ENCODE data around the gene DPP10. TPM values are rescaled to one million over a fixed set of nuclear protein-coding genes. Genes with fewer than 3 reads are reported as not detected.

DPP10 gene
- total RNA-seq, 3 donors from 2014 or later (not counting 1 experiment from before 2014, with no cell fraction given), result not detected

GRCh38 chr2:114810092-114810491, 367.7 kb downstream of the DPP10 start:
- DNase-seq (no peak), ATAC-seq (no peak)
- 87% methylated on average over 3 of the region's 5 CpGs for WGBS (ENCODE audit: insufficient coverage)
- no peak overlapping the region for H3K27ac Mint-ChIP-seq
- H3K27ac ChIP-seq (ENCODE audit: low read length), result no peak overlapping the region
- H3K27me3 Mint-ChIP-seq (ENCODE audit: low read depth in 2 of 2), result no peaks in the 10 kb centered on the region
- no peak for TF ChIP-seq CTCF (IDR thresholded peaks at IDR 0.05)
- intact Hi-C loops (cut with micrococcal nuclease), result no loop called here
- H3K9me3 Mint-ChIP-seq, result peaks cover 7 to 11% of the 10 kb centered on the region in 2 donors
- no peaks in the 10 kb centered on the region for H3K4me1 Mint-ChIP-seq
- no peaks in the 10 kb centered on the region for H3K9me3 ChIP-seq (ENCODE audit: control insufficient read depth, insufficient read depth, low read length)
- H3K4me1 ChIP-seq (ENCODE audit: control insufficient read depth, insufficient read depth, low read length), result no peaks in the 10 kb centered on the region
- H3K4me3 Mint-ChIP-seq, result no peak overlapping the region
- no peaks in the 10 kb centered on the region for H3K36me3 Mint-ChIP-seq
- no peak overlapping the region for H3K4me3 ChIP-seq (ENCODE audit: low read length)
- no peaks in the 10 kb centered on the region for H3K27me3 ChIP-seq (ENCODE audit: control insufficient read depth, insufficient read depth, low read length)
- H3K36me3 ChIP-seq (ENCODE audit: control insufficient read depth, insufficient read depth, low read length), result no peaks in the 10 kb centered on the region

GRCh38 chr2:114812261-114812660, 369.8 kb downstream of the DPP10 start:
- ATAC-seq (no peak), DNase-seq (no peak)
- no peaks in the 10 kb centered on the region for H3K36me3 ChIP-seq (ENCODE audit: control insufficient read depth, insufficient read depth, low read length)
- H3K27me3 Mint-ChIP-seq (ENCODE audit: low read depth in 2 of 2), result no peaks in the 10 kb centered on the region
- intact Hi-C loops (cut with micrococcal nuclease), result no loop called here
- H3K9me3 ChIP-seq (ENCODE audit: control insufficient read depth, insufficient read depth, low read length), result no peaks in the 10 kb centered on the region
- H3K4me3 Mint-ChIP-seq, result no peak overlapping the region
- peaks cover 9 to 13% of the 10 kb centered on the region in 2 donors for H3K9me3 Mint-ChIP-seq
- H3K4me1 Mint-ChIP-seq, result no peaks in the 10 kb centered on the region
- WGBS (ENCODE audit: insufficient coverage), result 91% methylated on average over 4 of the region's 5 CpGs
- H3K4me1 ChIP-seq (ENCODE audit: control insufficient read depth, insufficient read depth, low read length), result no peaks in the 10 kb centered on the region
- H3K36me3 Mint-ChIP-seq, result peaks cover 6% of the 10 kb centered on the region
- no peak overlapping the region for H3K4me3 ChIP-seq (ENCODE audit: low read length)
- no peak overlapping the region for H3K27ac ChIP-seq (ENCODE audit: low read length)
- H3K27me3 ChIP-seq (ENCODE audit: control insufficient read depth, insufficient read depth, low read length), result no peaks in the 10 kb centered on the region
- no peak overlapping the region for H3K27ac Mint-ChIP-seq
- no peak for TF ChIP-seq CTCF (IDR thresholded peaks at IDR 0.05)

GRCh38 chr2:114814355-114814754, 371.9 kb downstream of the DPP10 start:
- WGBS (ENCODE audit: insufficient coverage), result 82% methylated on average over 5 of the region's 6 CpGs
- intact Hi-C loops (cut with micrococcal nuclease), result no loop called here
- H3K9me3 Mint-ChIP-seq, result peaks cover 12 to 13% of the 10 kb centered on the region in 2 donors

More at GRCh38 chr2:114814355-114814754, 371.9 kb downstream of the DPP10 start:
- H3K27ac Mint-ChIP-seq, result no peak overlapping the region
- no peaks in the 10 kb centered on the region for H3K4me1 Mint-ChIP-seq
- no peak for TF ChIP-seq CTCF (IDR thresholded peaks at IDR 0.05)
- Histone ChIP-seq H3K4me3 (ENCODE audit: low read length) (no peak overlapping the region), H3K27ac (ENCODE audit: low read length) (no peak overlapping the region), H3K9me3 (ENCODE audit: control insufficient read depth, insufficient read depth, low read length) (no peaks in the 10 kb centered on the region), H3K27me3 (ENCODE audit: control insufficient read depth, insufficient read depth, low read length) (no peaks in the 10 kb centered on the region), H3K4me1 (ENCODE audit: control insufficient read depth, insufficient read depth, low read length) (no peaks in the 10 kb centered on the region), H3K36me3 (ENCODE audit: control insufficient read depth, insufficient read depth, low read length) (no peaks in the 10 kb centered on the region)
- no peaks in the 10 kb centered on the region for H3K27me3 Mint-ChIP-seq (ENCODE audit: low read depth in 2 of 2)
- no peak overlapping the region for H3K4me3 Mint-ChIP-seq
- H3K36me3 Mint-ChIP-seq, result peaks cover 6% of the 10 kb centered on the region
- ATAC-seq (no peak), DNase-seq (no peak)
